T-helper 17 cell (primary cell): Measurements from ENCODE around the gene TRANK1. TPM values are rescaled to one million over a fixed set of nuclear protein-coding genes. Genes with fewer than 3 reads are reported as not detected.
"Not testable (repeated sequence)": the region's sequence is repeated elsewhere in the genome, so short reads cannot be mapped to it uniquely, and the experiment has no call there.

ENCODE experiments used
- ATAC-seq: fragments of 150-1000 bp; cut with Tn5 transposase; 2 replicates; pipeline ENCODE4 v1.10.0; 2021; ENCODE audit warnings: mild to moderate bottlenecking, moderate library complexity
- DNase-seq, 3 donors: peaks; one replicate each; pipeline versions ENCODE4 v3.0.0 to v3.0.0-alpha.2; 2020 to 2021
- H3K9me3 ChIP-seq: one replicate; pipeline ENCODE4 v1.7.0; 2013; ENCODE audit warnings: low read length, mild to moderate bottlenecking; ENCODE audit not compliant: control insufficient read depth, poor library complexity, severe bottlenecking
- H3K27ac Mint-ChIP-seq: one replicate; pipeline ENCODE4 v1.8.0; 2022; ENCODE audit warnings: mild to moderate bottlenecking, moderate library complexity, mixed read lengths
- H3K27me3 Mint-ChIP-seq: one replicate; pipeline ENCODE4 v1.8.0; 2022; ENCODE audit warnings: mixed read lengths
- H3K36me3 Mint-ChIP-seq: one replicate; pipeline ENCODE4 v1.8.0; 2022; ENCODE audit warnings: low read depth, mixed read lengths
- H3K4me1 Mint-ChIP-seq: one replicate; pipeline ENCODE4 v1.8.0; 2022; ENCODE audit warnings: mild to moderate bottlenecking, mixed read lengths
- H3K4me3 Mint-ChIP-seq: one replicate; pipeline ENCODE4 v1.8.0; 2022; ENCODE audit warnings: mild to moderate bottlenecking, moderate library complexity, mixed read lengths
- total RNA-seq, 4 donors: library from RNA in 2 of 4; stranded (reverse) in 2 of 4; gene quantifications; one replicate each; pipeline ENCODE4 v1.2.3 and lab custom pipeline; 2022 to 2026

Gene TRANK1
- total RNA-seq, 2 donors from 2014 or later = 64.7 to 89.7 TPM

DNA sequence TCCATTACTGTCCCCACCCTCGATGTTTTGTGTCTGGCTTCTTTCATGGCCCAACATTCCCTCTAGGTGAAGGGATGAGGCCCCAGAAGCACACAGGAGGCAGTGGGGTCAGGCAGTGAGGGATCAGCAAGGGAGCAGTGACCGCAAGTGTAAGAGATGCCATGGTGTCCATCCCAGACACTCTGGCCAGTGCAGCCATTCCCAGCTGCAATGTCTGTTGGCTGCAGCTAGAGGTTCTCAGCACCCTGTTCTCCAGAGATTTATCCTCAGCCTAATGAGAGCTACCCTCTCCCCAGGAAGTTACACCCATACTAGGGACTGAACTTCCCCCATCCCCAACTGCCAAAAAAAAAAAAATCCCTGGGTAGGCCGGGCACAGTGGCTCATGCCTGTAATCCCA is 40.2 kb downstream of the TRANK1 start:
- no peaks in the 10 kb centered on the region for H3K27me3 Mint-ChIP-seq
- H3K4me3 Mint-ChIP-seq = peak overlapping the region; percentile 72
- peaks cover 5% of the 10 kb centered on the region for H3K36me3 Mint-ChIP-seq
- H3K9me3 ChIP-seq = no peaks in the 10 kb centered on the region
- DNase-seq = no peak
- H3K4me1 Mint-ChIP-seq = peaks cover 60% of the 10 kb centered on the region
- peak overlapping the region; percentile 99 for H3K27ac Mint-ChIP-seq
- no peak for ATAC-seq

DNA sequence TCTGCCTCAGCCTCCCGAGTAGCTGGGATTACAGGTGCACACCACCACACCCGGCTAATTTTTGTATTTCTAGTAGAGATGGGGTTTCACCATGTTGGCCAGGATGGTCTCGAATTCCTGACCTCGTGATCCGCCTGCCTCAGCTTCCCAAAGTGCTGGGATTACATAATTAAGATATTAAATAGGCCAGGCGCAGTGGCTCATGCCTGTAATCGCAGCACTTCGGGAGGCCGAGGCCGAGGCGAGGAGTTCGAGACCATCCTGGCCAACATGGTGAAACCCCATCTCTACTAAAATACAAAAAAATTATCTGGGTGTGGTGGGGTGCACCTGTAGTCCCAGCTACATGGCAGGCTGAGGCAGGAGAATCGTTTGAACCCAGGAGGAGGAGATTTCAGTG is 40.8 kb downstream of the TRANK1 start:
- peak overlapping the region; percentile 99 for H3K27ac Mint-ChIP-seq
- not testable (repeated sequence) for H3K4me3 Mint-ChIP-seq
- H3K4me1 Mint-ChIP-seq = peaks cover 57% of the 10 kb centered on the region

DNA sequence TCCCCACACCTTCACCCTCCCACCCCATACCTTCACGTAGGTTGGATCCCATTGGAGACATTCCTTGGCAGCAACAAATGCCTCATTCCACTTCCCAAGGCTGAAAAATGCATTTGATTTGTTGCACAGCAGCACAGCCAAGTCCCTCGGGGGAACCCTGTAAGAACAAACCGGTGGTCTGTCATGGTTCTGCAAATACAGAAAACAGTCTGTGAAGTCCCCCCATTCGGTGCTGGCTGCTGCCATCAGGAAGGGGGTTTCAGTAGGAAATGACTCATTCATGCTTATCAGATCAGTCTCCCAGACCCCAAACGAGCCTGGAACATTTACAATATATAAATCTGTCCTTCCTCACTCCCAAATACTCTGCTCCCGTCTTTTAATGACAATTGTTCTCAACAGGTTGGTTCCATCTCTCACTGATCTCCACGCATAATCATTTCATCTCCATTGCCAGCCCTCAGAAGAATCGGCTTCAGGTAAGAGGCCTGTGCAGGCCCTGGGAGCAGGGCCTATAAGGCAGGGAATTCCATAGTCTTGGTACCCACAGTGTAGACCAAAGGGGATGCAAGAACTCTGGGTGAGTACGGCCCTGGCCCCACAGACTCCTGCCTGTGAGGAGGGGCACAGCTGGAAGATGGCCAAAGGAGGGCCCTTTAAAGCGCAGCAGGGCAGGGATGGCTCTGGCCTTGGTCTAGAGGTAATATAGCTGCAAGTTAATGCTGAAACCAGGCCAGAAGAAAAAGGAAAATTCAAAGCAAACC is 41.6 kb downstream of the TRANK1 start:
- no peaks in the 10 kb centered on the region for H3K27me3 Mint-ChIP-seq
- peak overlapping the region; percentile 99 for H3K27ac Mint-ChIP-seq
- DNase-seq (peak in 1 of 3 donors; percentile 20), ATAC-seq (peak; percentile 23)
- peaks cover 50% of the 10 kb centered on the region for H3K4me1 Mint-ChIP-seq
- no peaks in the 10 kb centered on the region for H3K9me3 ChIP-seq
- H3K4me3 Mint-ChIP-seq = peak overlapping the region; percentile 70
- H3K36me3 Mint-ChIP-seq = peaks cover 5% of the 10 kb centered on the region

More for the DNA sequence above, 40.8 kb downstream of the TRANK1 start:
- H3K9me3 ChIP-seq, DNase-seq, H3K27me3 Mint-ChIP-seq, ATAC-seq, H3K36me3 Mint-ChIP-seq: not testable (repeated sequence)

DNA sequence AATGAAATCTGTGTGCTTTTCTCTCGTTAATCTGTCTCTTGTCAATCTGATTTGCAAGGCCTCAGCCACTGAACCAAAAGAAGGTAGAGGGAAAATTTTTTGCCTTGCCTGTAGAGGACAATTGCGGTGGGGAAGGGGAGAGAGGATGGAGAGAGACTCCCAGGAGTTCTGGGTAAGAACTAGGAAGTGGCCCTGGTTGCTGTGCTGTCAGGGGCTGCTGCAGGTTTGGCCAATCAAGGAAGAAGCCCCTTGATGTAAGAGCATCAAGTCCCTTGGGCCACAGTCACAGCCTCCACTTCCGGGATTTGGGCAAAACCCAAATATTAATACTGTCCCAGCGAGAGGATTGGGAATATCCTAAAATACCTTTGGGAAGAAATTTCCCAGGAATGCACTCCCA is 43.3 kb downstream of the TRANK1 start:
- peak overlapping the region; percentile 99 for H3K27ac Mint-ChIP-seq
- peaks cover 7% of the 10 kb centered on the region for H3K36me3 Mint-ChIP-seq

DNA sequence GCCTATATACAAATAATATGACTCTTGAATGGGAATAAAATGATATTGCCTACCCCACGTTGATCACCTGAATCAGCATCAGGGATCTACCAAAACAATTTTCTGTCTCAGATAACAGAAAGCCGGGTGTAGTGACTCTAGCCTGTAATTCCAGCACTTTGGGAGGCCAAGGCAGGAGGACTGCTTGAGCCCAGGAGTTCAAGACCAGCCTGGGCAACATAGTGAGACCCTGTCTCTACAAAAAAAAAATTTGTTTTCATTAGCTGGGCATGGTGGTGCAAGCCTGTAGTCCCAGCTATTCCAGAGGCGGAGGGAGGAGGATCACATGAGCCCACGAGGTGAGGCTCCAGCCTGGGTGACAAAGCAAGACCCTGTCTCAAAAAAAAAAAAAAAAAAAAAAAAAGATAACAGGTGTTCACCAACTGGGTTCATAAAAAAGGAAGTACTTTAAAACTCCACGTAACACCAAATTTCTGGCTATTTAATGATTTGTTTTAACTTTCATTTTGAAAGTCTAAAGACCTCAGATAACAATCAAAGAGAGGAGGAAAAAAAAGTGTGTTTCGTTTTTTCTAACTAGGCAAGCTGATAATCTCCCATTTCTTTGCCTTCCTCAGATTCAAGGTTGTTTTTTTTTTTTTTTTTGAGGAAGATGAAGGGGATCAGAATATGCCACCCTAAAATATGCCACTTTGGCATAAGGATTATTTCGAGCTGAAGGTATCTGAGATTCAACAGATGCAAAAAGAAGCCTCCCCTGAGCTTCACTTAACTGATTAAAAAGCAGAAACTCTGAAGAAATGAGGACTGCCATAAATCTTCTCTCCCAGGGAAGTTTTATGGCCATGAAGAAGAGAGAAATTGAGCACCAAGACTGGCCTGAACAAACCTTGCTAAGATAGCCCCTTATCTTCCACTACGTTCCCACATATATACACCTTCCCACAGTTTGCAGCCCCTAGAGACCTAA is 44.1 kb downstream of the TRANK1 start:
- ATAC-seq = peak; percentile 59
- DNase-seq = no peak
- peaks cover 40% of the 10 kb centered on the region for H3K4me1 Mint-ChIP-seq
- no peaks in the 10 kb centered on the region for H3K9me3 ChIP-seq
- peak overlapping the region; percentile 99 for H3K27ac Mint-ChIP-seq
- H3K36me3 Mint-ChIP-seq = peaks cover 7% of the 10 kb centered on the region
- H3K27me3 Mint-ChIP-seq = no peaks in the 10 kb centered on the region
- peak overlapping the region; percentile 64 for H3K4me3 Mint-ChIP-seq

More for the DNA sequence above, 43.3 kb downstream of the TRANK1 start:
- no peak for DNase-seq
- H3K9me3 ChIP-seq = no peaks in the 10 kb centered on the region
- Mint-ChIP-seq H3K4me1 (peaks cover 44% of the 10 kb centered on the region), H3K27me3 (no peaks in the 10 kb centered on the region), H3K4me3 (peak overlapping the region; percentile 15)
- ATAC-seq = no peak

DNA sequence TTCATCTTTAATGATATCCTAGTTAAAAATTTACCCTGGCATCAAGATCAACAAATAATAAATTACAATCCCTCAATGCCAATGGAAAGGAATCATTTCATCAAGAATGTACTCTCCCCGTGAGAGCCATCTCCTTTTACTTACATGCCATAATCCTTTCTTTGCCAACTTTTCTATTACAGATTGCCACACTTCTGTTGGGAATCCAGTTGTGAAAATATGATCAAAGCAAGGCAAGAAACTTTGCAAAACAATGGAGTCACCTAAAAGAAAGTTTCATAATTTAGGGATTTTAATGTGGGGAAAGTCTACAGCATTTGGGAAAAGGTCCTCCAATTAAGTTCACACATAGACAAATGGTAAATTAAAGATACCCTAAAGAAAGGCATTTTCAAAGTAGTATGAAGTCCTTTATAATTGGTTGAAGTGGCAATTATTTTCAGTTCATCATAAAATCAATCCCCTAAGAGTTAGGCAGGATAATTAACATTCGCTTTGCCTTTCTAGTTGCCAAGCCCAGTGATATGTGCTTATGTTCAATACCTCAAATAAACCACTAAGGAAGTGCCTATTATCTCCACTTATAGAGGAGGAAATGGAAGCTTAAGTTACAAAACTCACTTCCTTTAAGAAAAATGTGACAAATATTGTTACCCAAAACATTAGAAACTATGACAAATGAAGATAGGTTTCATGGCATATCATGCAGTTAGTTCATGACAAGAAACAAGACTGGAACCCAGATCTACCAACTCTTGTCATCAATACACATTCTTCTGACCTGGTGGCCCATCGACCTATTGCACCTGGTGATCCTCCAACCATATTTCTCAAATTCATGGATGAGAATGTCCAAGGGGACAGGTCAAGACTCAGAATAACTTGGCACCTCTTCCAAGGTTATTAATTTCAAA is 49.1 kb downstream of the TRANK1 start:
- H3K27ac Mint-ChIP-seq = peak overlapping the region; percentile 91
- DNase-seq = no peak
- ATAC-seq = peak; percentile 38

DNA sequence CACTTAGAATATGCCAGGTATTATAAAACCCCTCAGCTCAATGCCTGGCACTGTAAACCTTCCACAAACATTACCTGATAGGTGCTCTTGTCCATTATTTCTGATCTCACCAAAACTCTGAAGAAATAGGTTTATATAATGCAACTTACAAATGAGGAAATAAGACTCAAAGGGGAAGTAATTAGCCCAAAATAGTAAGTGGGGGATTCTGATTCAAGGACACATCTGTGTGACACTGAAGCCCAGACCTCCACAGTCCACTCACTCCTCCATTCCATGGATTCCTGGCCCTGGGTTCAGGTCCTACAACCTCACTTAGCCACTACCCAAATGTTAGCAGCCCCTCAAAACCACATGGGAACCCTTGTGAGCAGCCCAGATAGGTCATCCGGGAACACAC is 49.9 kb downstream of the TRANK1 start:
- Mint-ChIP-seq H3K36me3 (peaks cover 10% of the 10 kb centered on the region), H3K4me1 (peaks cover 37% of the 10 kb centered on the region)

More for the DNA sequence above, 49.1 kb downstream of the TRANK1 start:
- peaks cover 40% of the 10 kb centered on the region for H3K4me1 Mint-ChIP-seq
- H3K27me3 Mint-ChIP-seq = no peaks in the 10 kb centered on the region
- H3K36me3 Mint-ChIP-seq = peaks cover 10% of the 10 kb centered on the region
- no peak overlapping the region for H3K4me3 Mint-ChIP-seq
- H3K9me3 ChIP-seq = no peaks in the 10 kb centered on the region

DNA sequence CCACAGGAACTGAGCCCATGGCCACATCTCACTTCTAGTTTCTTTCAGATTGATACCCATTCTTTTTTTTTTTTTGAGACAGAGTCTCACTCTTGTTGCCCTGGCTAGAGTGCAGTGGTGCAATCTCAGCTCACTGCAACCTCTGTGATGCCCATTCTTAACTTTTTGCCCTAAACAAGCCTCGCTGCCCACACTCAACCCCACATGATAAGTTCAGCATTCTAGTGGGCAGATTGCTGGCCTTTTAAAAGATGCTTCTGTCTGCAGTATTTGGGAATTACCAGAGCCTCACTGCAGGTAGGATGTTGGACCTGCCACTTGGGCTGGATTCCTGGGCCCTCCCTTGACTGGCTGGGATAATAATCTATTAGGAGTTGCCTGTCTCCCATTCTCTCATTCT is 51.0 kb downstream of the TRANK1 start:
- H3K9me3 ChIP-seq = no peaks in the 10 kb centered on the region
- H3K36me3 Mint-ChIP-seq = peaks cover 10% of the 10 kb centered on the region
- H3K4me3 Mint-ChIP-seq = no peak overlapping the region
- peak overlapping the region; percentile 91 for H3K27ac Mint-ChIP-seq
- H3K4me1 Mint-ChIP-seq = peaks cover 37% of the 10 kb centered on the region
- DNase-seq = no peak
- H3K27me3 Mint-ChIP-seq = no peaks in the 10 kb centered on the region
- no peak for ATAC-seq

More for the DNA sequence above, 49.9 kb downstream of the TRANK1 start:
- ATAC-seq (no peak), DNase-seq (no peak)
- H3K4me3 Mint-ChIP-seq = no peak overlapping the region
- peak overlapping the region; percentile 91 for H3K27ac Mint-ChIP-seq
- H3K9me3 ChIP-seq = no peaks in the 10 kb centered on the region
- H3K27me3 Mint-ChIP-seq = no peaks in the 10 kb centered on the region

DNA sequence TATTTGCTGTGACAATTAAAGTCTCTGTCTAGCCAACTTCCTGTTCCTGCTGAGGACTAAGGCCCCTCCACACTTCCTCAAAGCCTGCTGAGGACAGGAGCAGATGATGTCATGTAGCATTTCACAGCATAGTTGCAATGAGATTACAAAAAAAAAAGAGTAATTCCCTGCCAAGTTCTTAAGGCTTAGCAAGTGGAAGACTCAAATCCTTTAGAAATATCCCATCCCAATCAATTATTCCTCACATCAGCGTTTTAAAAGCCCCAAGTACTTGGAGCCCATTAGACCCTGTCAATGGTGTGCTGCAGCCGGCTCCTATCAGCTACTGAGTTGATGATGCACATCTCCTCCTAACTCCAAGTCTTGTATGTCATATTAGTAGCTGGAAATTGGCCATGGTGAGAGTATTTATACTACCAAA is 51.7 kb downstream of the TRANK1 start:
- Mint-ChIP-seq H3K4me1 (peaks cover 37% of the 10 kb centered on the region), H3K36me3 (peaks cover 8% of the 10 kb centered on the region), H3K4me3 (peak overlapping the region; percentile 2), H3K27ac (peak overlapping the region; percentile 91), H3K27me3 (no peaks in the 10 kb centered on the region)
- H3K9me3 ChIP-seq = no peaks in the 10 kb centered on the region
- peak; percentile 87 for ATAC-seq
- DNase-seq = no peak

DNA sequence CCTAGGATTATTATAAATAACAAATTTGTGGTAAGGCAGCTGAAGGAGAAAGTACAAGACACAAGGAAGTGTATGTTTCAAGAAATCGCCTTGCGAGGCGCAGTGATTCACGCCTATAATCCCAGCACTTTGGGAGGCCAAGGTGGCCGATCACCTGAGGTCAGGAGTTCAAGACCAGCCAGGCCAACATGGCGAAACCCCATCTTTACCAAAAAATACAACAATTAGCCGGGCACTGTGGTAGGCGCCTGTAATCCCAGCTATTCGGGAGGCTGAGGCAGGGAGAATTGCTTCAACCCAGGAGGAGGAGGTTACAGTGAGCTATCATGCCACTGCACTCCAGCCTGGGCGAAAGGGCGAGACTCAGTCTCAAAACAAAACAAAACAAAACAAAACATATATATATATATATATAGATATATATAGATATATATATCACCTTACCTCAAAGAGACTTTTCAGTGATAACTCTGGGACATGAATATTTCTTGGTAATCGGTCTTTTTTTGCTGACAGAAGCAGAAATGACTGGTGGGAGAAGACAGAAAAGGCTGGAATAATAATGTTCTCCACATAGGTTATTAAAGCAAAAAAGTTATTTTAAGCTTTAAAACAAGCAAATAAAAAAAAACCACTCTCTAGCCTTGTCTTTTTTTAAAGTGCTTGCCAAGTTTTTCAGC is 52.3 kb downstream of the TRANK1 start:
- peak overlapping the region; percentile 91 for H3K27ac Mint-ChIP-seq
- peaks cover 6% of the 10 kb centered on the region for H3K36me3 Mint-ChIP-seq
- no peak for ATAC-seq
- peak overlapping the region; percentile 2 for H3K4me3 Mint-ChIP-seq
- H3K4me1 Mint-ChIP-seq = peaks cover 37% of the 10 kb centered on the region
- no peaks in the 10 kb centered on the region for H3K9me3 ChIP-seq
- DNase-seq = no peak
- H3K27me3 Mint-ChIP-seq = no peaks in the 10 kb centered on the region

DNA sequence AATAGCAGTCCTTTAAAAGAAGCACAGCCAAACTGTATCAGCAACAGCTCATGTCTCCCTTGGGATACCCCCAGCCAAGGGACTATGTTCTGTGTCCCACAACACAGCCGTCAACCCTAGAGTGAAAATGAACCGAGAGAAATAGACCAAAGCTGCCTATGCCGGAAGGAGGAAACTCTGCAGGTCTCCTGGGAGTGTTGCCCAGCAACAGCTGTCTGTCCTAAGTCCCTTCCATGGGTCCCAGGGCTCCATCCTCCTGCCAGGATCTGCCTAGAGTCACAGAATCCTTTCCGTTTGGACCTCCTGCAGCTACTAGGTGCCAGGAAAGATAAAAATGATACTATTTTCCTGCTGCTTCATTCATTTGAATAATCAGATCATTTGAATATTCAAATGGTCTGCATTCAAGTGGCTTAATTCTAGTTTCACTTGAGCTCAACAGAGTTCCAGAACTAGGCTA is 53.1 kb downstream of the TRANK1 start:
- Mint-ChIP-seq H3K4me1 (peaks cover 33% of the 10 kb centered on the region), H3K27ac (peak overlapping the region; percentile 91), H3K27me3 (no peaks in the 10 kb centered on the region), H3K36me3 (peaks cover 5% of the 10 kb centered on the region), H3K4me3 (peak overlapping the region; percentile 31)
- H3K9me3 ChIP-seq = no peaks in the 10 kb centered on the region
- ATAC-seq (no peak), DNase-seq (no peak)

DNA sequence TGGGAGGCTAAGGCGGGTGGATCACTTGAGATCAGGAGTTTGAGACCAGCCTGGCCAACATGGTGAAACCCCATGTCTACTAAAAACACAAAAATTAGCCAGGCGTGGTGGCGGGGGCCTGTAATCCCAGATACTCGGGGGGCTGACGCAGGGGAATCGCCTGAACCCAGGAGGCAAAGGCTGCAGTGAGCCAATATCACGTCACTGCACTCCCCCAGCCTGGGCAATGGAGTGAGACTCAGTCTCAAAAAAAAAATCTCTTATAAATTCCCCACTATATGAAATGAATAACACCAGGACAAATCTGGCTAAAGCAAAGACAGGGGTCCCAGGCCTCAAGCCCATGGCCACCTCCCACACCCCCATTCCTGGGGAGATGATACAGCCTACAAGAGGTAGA is 53.8 kb downstream of the TRANK1 start:
- not testable (repeated sequence) for H3K9me3 ChIP-seq, H3K27me3 Mint-ChIP-seq, ATAC-seq, H3K4me3 Mint-ChIP-seq, DNase-seq, H3K36me3 Mint-ChIP-seq
- Mint-ChIP-seq H3K27ac (peak overlapping the region; percentile 91), H3K4me1 (peaks cover 32% of the 10 kb centered on the region)
